IgD-negative memory B cell (primary cell): ENCODE results near the gene MYCN. TPM values are rescaled to one million over a fixed set of nuclear protein-coding genes. Genes with fewer than 3 reads are reported as not detected.
A peak's percentile ranks its signal among the peaks of the same experiment; 100 is the strongest.
"Not testable (repeated sequence)": the region's sequence is repeated elsewhere in the genome, so short reads cannot be mapped to it uniquely, and the experiment has no call there.

Source experiments
- H3K27ac Mint-ChIP-seq, 3 donors: one replicate each; pipeline ENCODE4 v1.8.0; 2020 to 2022; ENCODE audit warnings: mild to moderate bottlenecking in 3 of 3, mixed read lengths in 3 of 3, moderate library complexity in 1 of 3
- H3K27me3 Mint-ChIP-seq: one replicate; pipeline ENCODE4 v1.8.0; 2021; ENCODE audit warnings: mixed read lengths
- H3K36me3 Mint-ChIP-seq: one replicate; pipeline ENCODE4 v1.8.0; 2020; ENCODE audit warnings: mild to moderate bottlenecking, mixed read lengths
- H3K4me1 Mint-ChIP-seq, 3 donors: one replicate each; pipeline ENCODE4 v1.8.0; 2020 to 2022; ENCODE audit warnings: mixed read lengths in 3 of 3, mild to moderate bottlenecking in 1 of 3
- H3K4me3 Mint-ChIP-seq, 4 donors: one replicate each; pipeline ENCODE4 v1.8.0; 2020 to 2022; ENCODE audit warnings: mild to moderate bottlenecking in 4 of 4, mixed read lengths in 4 of 4, moderate library complexity in 3 of 4
- H3K9me3 Mint-ChIP-seq, 3 donors: one replicate each; pipeline ENCODE4 v1.8.0; 2020 to 2021; ENCODE audit warnings: mixed read lengths in 3 of 3, mild to moderate bottlenecking in 1 of 3
- polyA plus RNA-seq: library from polyadenylated mRNA; unstranded; fragments of 300-500 nt; fragmentation: Illumina TruSeq; gene quantifications from one replicate; pipeline ENCODE4 v1.2.3, GENCODE V29; 2021

MYCN gene
- polyA plus RNA-seq, 1 donor from 2014 or later: not detected

GRCh38 chr2:15901808-15902130 is 38.6 kb upstream of the MYCN start:
- no peak overlapping the region for H3K4me3 Mint-ChIP-seq
- peaks cover 5 to 22% (median 7%) of the 10 kb centered on the region in 3 donors for H3K9me3 Mint-ChIP-seq
- no peaks in the 10 kb centered on the region for H3K4me1 Mint-ChIP-seq
- no peaks in the 10 kb centered on the region for H3K36me3 Mint-ChIP-seq
- H3K27ac Mint-ChIP-seq: no peak overlapping the region
- peaks cover 1% of the 10 kb centered on the region for H3K27me3 Mint-ChIP-seq

GRCh38 chr2:15903910-15904309 is 36.4 kb upstream of the MYCN start:
- not testable (repeated sequence) for H3K36me3 Mint-ChIP-seq

DNA sequence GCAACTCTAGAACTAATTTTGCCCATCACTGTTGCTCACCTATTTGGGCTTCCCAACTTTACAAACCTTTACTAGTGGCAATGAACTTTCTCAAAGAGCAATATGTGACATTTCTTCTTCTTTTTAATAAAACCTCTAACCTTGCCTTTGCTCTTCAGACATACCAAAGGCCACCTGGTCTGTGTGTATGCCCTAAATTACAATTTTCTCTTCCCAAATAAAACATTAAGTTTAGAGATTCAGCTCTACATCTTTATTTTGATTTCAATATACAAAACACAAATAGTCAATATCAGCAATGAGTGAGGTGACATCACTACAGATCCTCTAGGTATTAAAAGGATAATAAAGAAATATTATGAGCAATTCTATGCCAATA is 35.1 kb upstream of the MYCN start:
- peaks cover 4% of the 10 kb centered on the region for H3K27me3 Mint-ChIP-seq
- H3K27ac Mint-ChIP-seq: no peak overlapping the region
- peaks cover 3 to 7% (median 5%) of the 10 kb centered on the region in 3 donors for H3K9me3 Mint-ChIP-seq
- H3K4me1 Mint-ChIP-seq: peaks cover 0 to 2% (median 0%) of the 10 kb centered on the region in 3 donors
- no peak overlapping the region for H3K4me3 Mint-ChIP-seq
- peaks cover 1% of the 10 kb centered on the region for H3K36me3 Mint-ChIP-seq

More at GRCh38 chr2:15903910-15904309, 36.4 kb upstream of the MYCN start:
- not testable (repeated sequence) for H3K27me3 Mint-ChIP-seq, H3K9me3 Mint-ChIP-seq, H3K27ac Mint-ChIP-seq, H3K4me3 Mint-ChIP-seq, H3K4me1 Mint-ChIP-seq

- Mint-ChIP-seq H3K4me1 (peaks cover 0 to 2% (median 0%) of the 10 kb centered on the region in 3 donors), H3K27ac (no peak overlapping the region), H3K27me3 (peaks cover 4% of the 10 kb centered on the region), H3K4me3 (no peak overlapping the region), H3K9me3 (peaks cover 3 to 6% (median 5%) of the 10 kb centered on the region in 3 donors), H3K36me3 (peaks cover 1% of the 10 kb centered on the region)
These were observed 34.3 kb upstream of the MYCN start for GRCh38 chr2:15905986-15906491.

DNA sequence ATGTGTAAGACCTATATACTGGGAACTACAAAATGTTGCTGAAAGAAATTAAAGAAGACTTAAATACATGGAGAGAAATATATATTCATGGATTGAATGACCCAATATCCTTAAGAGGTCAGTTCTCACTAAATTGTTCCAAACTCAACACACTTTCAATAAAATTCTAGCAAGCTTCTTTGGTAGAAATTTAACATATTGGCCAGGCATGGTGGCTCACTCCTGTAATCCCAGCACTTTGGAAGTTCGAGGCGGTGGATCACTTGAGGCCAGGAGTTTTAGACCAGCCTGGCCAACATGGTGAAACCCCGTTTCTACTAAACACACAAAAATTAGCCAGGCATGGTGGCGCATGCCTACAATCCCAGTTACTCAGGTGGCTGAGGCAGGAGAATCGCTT is 33.6 kb upstream of the MYCN start:
- H3K4me1 Mint-ChIP-seq: peaks cover 0 to 2% (median 0%) of the 10 kb centered on the region in 3 donors
- H3K27me3 Mint-ChIP-seq: peaks cover 4% of the 10 kb centered on the region
- H3K27ac Mint-ChIP-seq: no peak overlapping the region

DNA sequence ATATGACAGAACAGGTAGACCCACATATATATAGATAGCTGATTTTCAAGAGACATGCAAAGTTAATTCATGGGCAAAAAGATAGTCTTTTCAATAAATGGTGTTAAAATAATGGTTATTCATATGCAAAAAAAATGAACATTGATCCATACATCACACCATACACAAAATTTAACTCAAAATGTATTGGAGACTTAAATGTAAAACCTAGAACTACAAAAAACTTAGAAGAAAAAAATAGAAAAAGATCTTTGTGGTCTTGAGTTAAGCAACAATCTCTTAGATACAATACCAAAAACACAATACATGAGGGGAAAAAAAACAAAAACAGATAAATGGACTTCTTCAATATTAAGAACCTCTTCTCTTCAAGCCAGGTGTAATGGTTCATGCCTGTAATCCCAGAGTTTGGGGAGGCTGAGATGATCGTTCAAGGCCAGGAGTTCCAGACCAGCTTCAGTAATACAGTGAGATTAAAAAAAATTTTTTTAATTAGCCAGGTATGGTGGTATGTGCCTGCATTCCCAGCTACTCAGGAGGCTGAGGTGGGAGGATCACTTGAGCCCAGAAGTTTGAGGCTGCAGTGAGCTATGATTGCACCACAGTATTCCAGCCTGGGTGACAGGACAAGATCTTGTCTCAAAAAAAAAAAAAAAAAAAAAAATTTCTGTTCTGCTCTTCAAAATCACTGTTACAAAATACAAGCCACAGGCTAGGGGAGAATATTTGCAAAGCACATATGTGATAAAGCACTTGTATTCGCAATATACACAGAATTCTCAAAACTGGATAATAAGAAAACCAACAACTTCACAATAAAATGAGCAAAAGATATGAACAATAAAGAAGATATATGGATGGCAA is 32.7 kb upstream of the MYCN start:
- Mint-ChIP-seq H3K27me3 (peaks cover 4% of the 10 kb centered on the region), H3K4me3 (no peak overlapping the region), H3K4me1 (peaks cover 0 to 2% (median 0%) of the 10 kb centered on the region in 3 donors), H3K27ac (no peak overlapping the region), H3K9me3 (peaks cover 0 to 6% (median 2%) of the 10 kb centered on the region in 3 donors), H3K36me3 (peaks cover 1% of the 10 kb centered on the region)

More for the DNA sequence above, 33.6 kb upstream of the MYCN start:
- no peak overlapping the region for H3K4me3 Mint-ChIP-seq
- peaks cover 0 to 6% (median 2%) of the 10 kb centered on the region in 3 donors for H3K9me3 Mint-ChIP-seq
- peaks cover 1% of the 10 kb centered on the region for H3K36me3 Mint-ChIP-seq

- H3K9me3 Mint-ChIP-seq: peaks cover 0 to 6% (median 2%) of the 10 kb centered on the region in 3 donors
- no peak overlapping the region for H3K27ac Mint-ChIP-seq
- peaks cover 0 to 2% (median 0%) of the 10 kb centered on the region in 3 donors for H3K4me1 Mint-ChIP-seq
- peaks cover 4% of the 10 kb centered on the region for H3K27me3 Mint-ChIP-seq
- H3K36me3 Mint-ChIP-seq: peaks cover 1% of the 10 kb centered on the region
- H3K4me3 Mint-ChIP-seq: no peak overlapping the region
These were observed 32.0 kb upstream of the MYCN start for GRCh38 chr2:15908371-15908770.

DNA sequence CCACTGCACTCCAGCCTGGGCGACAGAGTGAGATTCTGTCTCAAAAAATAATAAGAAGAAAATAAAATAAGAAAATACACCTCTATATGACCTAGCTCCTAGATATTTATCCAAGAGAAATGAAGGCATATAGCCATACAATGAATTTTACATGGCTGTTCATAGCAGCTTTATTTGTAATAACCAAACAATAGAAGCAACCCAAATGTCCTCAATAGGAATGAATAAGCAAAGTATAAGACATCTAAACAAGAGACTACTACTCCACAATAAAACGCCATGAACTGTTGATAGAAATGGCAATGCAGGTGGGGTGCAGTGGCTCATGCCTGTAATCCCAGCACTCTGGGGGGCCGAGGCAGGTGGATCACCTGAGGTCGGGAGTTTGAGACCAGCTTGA is 31.2 kb upstream of the MYCN start:
- peaks cover 4% of the 10 kb centered on the region for H3K27me3 Mint-ChIP-seq
- H3K36me3 Mint-ChIP-seq: peaks cover 1% of the 10 kb centered on the region
- no peak overlapping the region for H3K4me3 Mint-ChIP-seq

GRCh38 chr2:15909736-15910135 is 30.6 kb upstream of the MYCN start:
- Mint-ChIP-seq H3K27ac (no peak overlapping the region), H3K27me3 (peaks cover 4% of the 10 kb centered on the region), H3K9me3 (peaks cover 0 to 6% (median 0%) of the 10 kb centered on the region in 3 donors), H3K4me1 (peaks cover 0 to 2% (median 0%) of the 10 kb centered on the region in 3 donors), H3K36me3 (peaks cover 1% of the 10 kb centered on the region), H3K4me3 (no peak overlapping the region)

More for the DNA sequence above, 31.2 kb upstream of the MYCN start:
- Mint-ChIP-seq H3K4me1 (peaks cover 0 to 2% (median 0%) of the 10 kb centered on the region in 3 donors), H3K9me3 (peaks cover 0 to 6% (median 0%) of the 10 kb centered on the region in 3 donors), H3K27ac (no peak overlapping the region)

DNA sequence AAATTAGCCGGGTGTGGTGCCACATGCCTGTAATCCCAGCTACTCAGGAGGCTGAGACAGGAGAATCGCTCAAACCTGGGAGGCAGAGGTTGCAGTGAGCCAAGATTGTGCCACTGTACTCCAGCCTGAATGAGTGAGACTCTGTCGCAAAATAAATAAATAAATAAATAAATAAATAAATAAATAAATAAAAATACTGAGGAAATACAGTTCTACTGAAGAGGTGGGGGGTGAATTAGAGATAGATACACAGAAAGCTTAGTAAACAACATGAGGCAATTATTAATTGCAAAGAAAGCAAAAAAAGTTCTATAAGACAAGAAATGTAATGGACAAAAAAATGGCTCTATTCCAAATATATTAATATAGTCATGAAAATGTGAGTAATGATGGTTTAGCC is 29.1 kb upstream of the MYCN start:
- H3K4me1 Mint-ChIP-seq, H3K27ac Mint-ChIP-seq, H3K36me3 Mint-ChIP-seq, H3K27me3 Mint-ChIP-seq, H3K9me3 Mint-ChIP-seq, H3K4me3 Mint-ChIP-seq: not testable (repeated sequence)

- peaks cover 1% of the 10 kb centered on the region for H3K36me3 Mint-ChIP-seq
- H3K4me1 Mint-ChIP-seq: peaks cover 0 to 2% (median 0%) of the 10 kb centered on the region in 3 donors
- H3K4me3 Mint-ChIP-seq: no peak overlapping the region
- peaks cover 0 to 6% (median 0%) of the 10 kb centered on the region in 3 donors for H3K9me3 Mint-ChIP-seq
- peak overlapping the region in 1 of 3 donors; percentile 25 for H3K27ac Mint-ChIP-seq
- peaks cover 3% of the 10 kb centered on the region for H3K27me3 Mint-ChIP-seq
These were observed 28.7 kb upstream of the MYCN start for GRCh38 chr2:15911686-15912085.

DNA sequence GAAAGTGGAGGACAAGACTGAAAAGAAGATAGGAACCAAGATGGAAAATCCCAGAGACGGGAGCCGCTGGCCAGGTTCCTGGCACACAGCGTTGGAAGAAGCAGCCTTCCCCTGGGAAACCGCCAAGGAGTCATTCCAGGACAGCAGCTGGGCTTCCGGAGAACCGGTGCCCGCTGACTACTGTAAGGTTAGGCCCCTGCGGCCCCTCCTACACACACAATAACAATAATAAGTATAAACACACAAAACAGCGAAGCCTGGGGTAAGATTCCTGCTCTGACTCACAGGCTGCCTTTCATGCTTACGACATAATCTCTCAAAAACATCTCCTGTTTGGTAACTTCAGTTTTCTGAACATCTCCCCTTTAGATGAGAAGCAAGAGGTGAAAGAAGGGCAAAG is 28.1 kb upstream of the MYCN start:
- H3K9me3 Mint-ChIP-seq: peaks cover 0 to 6% (median 0%) of the 10 kb centered on the region in 3 donors
- H3K27ac Mint-ChIP-seq: no peak overlapping the region
- H3K4me3 Mint-ChIP-seq: no peak overlapping the region
- peaks cover 3% of the 10 kb centered on the region for H3K27me3 Mint-ChIP-seq
- peaks cover 1% of the 10 kb centered on the region for H3K36me3 Mint-ChIP-seq
- peaks cover 0 to 2% (median 0%) of the 10 kb centered on the region in 3 donors for H3K4me1 Mint-ChIP-seq

- Mint-ChIP-seq H3K4me1 (peaks cover 0 to under 1% (median 0%) of the 10 kb centered on the region in 3 donors), H3K27me3 (peaks cover under 1% of the 10 kb centered on the region), H3K9me3 (peaks cover 0 to 4% (median 0%) of the 10 kb centered on the region in 3 donors), H3K36me3 (no peaks in the 10 kb centered on the region), H3K4me3 (no peak overlapping the region), H3K27ac (no peak overlapping the region)
These were observed 27.2 kb upstream of the MYCN start for GRCh38 chr2:15913146-15913545.

GRCh38 chr2:15914596-15915385 is 25.6 kb upstream of the MYCN start:
- no peak overlapping the region for H3K27ac Mint-ChIP-seq
- H3K4me1 Mint-ChIP-seq: no peaks in the 10 kb centered on the region
- peaks cover 0 to 3% (median 0%) of the 10 kb centered on the region in 3 donors for H3K9me3 Mint-ChIP-seq
- no peaks in the 10 kb centered on the region for H3K36me3 Mint-ChIP-seq
- H3K27me3 Mint-ChIP-seq: peaks cover 2% of the 10 kb centered on the region
- H3K4me3 Mint-ChIP-seq: no peak overlapping the region

- not testable (repeated sequence) for H3K9me3 Mint-ChIP-seq, H3K27ac Mint-ChIP-seq, H3K4me1 Mint-ChIP-seq, H3K36me3 Mint-ChIP-seq, H3K4me3 Mint-ChIP-seq, H3K27me3 Mint-ChIP-seq
These were observed 24.8 kb upstream of the MYCN start for GRCh38 chr2:15915546-15915945.
